ENCODE results near the gene ZNF592. TPM values are rescaled to one million over a fixed set of nuclear protein-coding genes. Genes with fewer than 3 reads are reported as not detected.

Gene ZNF592
- total and polyA plus RNA-seq, 7 donors = 13.1 to 43.3 (median 33.8) TPM

DNA sequence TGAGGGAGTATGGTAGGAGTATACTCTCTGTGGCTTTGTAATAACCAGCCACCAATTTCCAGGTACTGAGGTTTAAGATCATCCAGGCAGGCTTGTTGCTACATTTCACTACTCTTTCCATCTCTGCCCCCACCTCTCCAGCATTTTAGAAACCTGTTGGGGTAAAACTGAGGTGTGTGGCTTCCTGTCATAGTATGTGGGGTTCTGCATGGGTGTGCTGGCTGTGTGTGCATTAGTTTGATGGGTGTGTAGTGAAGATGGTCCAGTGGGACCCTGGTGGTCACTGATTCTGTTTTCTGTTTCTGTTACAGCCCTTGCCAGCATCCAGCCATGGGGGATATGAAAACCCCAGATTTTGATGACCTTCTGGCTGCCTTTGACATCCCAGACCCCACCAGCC lies 34.0 kb downstream of the ZNF592 start:
- no peak for ATAC-seq
- peaks cover 8 to 54% of the 10 kb centered on the region in 2 donors for H3K36me3 ChIP-seq (ENCODE audit: insufficient read depth in 1 of 2, low read depth in 1 of 2)
- intact Hi-C loops (cut with DNase I) = no loop called here
- no peaks in the 10 kb centered on the region for H3K9me3 ChIP-seq
- DNase-seq = no peak
- no peaks in the 10 kb centered on the region for H3K27me3 ChIP-seq (ENCODE audit: insufficient read depth in 3 of 3, low read length in 2 of 3)
- peak overlapping the region; percentile 24 for H3K27ac ChIP-seq
- TF ChIP-seq, protein P1, sequence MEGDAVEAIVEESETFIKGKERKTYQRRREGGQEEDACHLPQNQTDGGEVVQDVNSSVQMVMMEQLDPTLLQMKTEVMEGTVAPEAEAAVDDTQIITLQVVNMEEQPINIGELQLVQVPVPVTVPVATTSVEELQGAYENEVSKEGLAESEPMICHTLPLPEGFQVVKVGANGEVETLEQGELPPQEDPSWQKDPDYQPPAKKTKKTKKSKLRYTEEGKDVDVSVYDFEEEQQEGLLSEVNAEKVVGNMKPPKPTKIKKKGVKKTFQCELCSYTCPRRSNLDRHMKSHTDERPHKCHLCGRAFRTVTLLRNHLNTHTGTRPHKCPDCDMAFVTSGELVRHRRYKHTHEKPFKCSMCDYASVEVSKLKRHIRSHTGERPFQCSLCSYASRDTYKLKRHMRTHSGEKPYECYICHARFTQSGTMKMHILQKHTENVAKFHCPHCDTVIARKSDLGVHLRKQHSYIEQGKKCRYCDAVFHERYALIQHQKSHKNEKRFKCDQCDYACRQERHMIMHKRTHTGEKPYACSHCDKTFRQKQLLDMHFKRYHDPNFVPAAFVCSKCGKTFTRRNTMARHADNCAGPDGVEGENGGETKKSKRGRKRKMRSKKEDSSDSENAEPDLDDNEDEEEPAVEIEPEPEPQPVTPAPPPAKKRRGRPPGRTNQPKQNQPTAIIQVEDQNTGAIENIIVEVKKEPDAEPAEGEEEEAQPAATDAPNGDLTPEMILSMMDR (IDR thresholded peaks at IDR 0.05) = no peak
- H3K4me1 ChIP-seq = peaks cover 25% of the 10 kb centered on the region
- no peak overlapping the region for H3K4me3 ChIP-seq

DNA sequence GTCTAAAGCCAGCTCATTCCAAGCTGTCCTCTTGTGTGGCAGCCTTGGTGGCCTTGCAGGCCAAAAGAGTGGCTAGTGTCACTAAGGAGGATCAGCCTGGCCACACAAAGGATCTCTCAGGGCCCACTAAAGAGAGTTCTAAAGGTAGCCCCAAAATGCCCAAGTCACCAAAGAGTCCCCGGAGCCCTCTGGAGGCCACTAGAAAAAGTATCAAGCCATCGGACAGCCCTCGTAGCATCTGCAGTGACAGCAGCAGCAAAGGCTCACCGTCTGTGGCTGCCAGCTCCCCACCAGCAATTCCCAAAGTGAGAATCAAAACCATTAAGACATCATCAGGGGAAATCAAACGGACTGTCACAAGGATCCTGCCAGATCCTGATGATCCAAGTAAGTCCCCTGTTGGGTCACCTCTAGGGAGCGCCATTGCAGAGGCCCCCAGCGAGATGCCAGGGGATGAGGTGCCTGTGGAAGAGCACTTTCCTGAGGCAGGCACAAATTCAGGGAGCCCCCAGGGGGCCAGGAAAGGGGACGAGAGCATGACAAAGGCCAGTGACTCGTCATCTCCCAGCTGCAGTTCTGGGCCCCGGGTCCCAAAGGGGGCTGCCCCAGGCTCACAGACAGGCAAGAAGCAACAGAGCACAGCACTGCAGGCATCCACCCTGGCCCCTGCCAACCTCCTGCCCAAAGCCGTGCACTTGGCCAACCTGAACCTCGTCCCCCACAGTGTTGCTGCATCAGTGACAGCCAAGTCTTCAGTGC lies 35.3 kb downstream of the ZNF592 start:
- Histone ChIP-seq H3K4me1 (peaks cover 37% of the 10 kb centered on the region), H3K36me3 (ENCODE audit: insufficient read depth in 1 of 2, low read depth in 1 of 2) (peaks cover 8 to 43% of the 10 kb centered on the region in 2 donors), H3K27me3 (ENCODE audit: insufficient read depth in 3 of 3, low read length in 2 of 3) (no peaks in the 10 kb centered on the region), H3K27ac (peak overlapping the region; percentile 89), H3K4me3 (no peak overlapping the region), H3K9me3 (no peaks in the 10 kb centered on the region)
- TF ChIP-seq, protein P1 (IDR thresholded peaks at IDR 0.05) = no peak
- WGBS, 3 donors = 67 to 72% (median 69%) methylated on average over 12 of the region's 12 CpGs
- intact Hi-C loops (cut with DNase I) = loop anchor here in 1 of 2 donors (2.0 kb wide), 1 partner anchor 33 kb away; no protein-coding TSS in a partner anchor
- no peak for ATAC-seq
- DNase-seq = no peak

DNA sequence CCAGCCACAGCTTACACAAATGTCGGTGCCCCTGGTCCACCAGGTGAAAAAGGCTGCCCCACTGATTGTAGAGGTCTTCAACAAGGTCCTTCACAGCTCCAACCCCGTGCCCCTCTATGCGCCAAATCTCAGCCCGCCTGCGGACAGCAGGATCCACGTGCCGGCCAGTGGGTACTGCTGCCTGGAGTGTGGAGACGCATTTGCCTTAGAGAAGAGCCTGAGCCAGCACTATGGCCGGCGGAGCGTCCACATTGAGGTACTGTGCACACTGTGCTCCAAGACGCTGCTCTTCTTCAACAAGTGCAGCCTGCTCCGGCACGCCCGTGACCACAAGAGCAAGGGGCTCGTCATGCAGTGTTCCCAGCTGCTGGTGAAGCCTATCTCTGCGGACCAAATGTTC lies 35.9 kb downstream of the ZNF592 start:
- intact Hi-C loops (cut with DNase I) = loop anchor here in 1 of 2 donors (2.0 kb wide), 1 partner anchor 33 kb away; no protein-coding TSS in a partner anchor
- DNase-seq = no peak
- 89 to 96% (median 90%) methylated on average over 17 of the region's 17 CpGs for WGBS, 3 donors
- Histone ChIP-seq H3K4me3 (no peak overlapping the region), H3K4me1 (peaks cover 43% of the 10 kb centered on the region), H3K36me3 (ENCODE audit: insufficient read depth in 1 of 2, low read depth in 1 of 2) (peaks cover 8 to 43% of the 10 kb centered on the region in 2 donors), H3K27ac (peak overlapping the region; percentile 89), H3K27me3 (ENCODE audit: insufficient read depth in 3 of 3, low read length in 2 of 3) (no peaks in the 10 kb centered on the region), H3K9me3 (no peaks in the 10 kb centered on the region)
- TF ChIP-seq, protein P1 (IDR thresholded peaks at IDR 0.05) = no peak
- no peak for ATAC-seq

DNA sequence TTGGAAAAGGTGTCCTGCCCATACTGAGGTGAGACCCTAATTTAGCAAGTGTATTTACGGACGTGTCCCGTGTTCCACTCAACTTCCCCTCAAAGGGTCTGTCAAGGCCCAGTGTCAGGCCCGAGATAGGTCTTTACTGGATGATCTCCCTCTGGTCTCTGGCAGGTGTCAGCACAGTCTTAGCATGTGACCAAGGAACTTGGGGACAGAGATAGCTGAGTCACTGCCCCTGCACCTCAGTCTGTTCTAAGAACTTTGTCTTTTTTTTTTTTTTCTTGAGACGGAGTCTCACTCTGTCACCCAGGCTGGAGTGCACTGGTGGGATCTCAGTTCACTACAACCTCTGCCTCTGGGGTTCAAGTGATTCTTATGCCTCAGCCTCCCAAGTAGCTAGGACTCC lies 36.7 kb downstream of the ZNF592 start:
- Histone ChIP-seq H3K4me3 (no peak overlapping the region), H3K27me3 (ENCODE audit: insufficient read depth in 3 of 3, low read length in 2 of 3) (no peaks in the 10 kb centered on the region), H3K36me3 (ENCODE audit: insufficient read depth in 1 of 2, low read depth in 1 of 2) (peaks cover 8 to 43% of the 10 kb centered on the region in 2 donors), H3K9me3 (no peaks in the 10 kb centered on the region), H3K4me1 (peaks cover 44% of the 10 kb centered on the region), H3K27ac (peak overlapping the region; percentile 89)
- no peak for DNase-seq
- ATAC-seq = peak; percentile 60 to 79 (median 72)
- WGBS, 3 donors = 45 to 79% (median 68%) methylated on average over 5 of the region's 5 CpGs
- TF ChIP-seq, protein P1 (IDR thresholded peaks at IDR 0.05) = no peak
- intact Hi-C loops (cut with DNase I) = loop anchor here in 1 of 2 donors (2.0 kb wide), 1 partner anchor 34 kb away; no protein-coding TSS in a partner anchor
